Peyer's patch (tissue), 4 donors: ENCODE results near the gene GINM1.

Experiments
- POLR2A ChIP-seq, 2 donors: fragments of 450-650 bp; IDR thresholded peaks; one replicate each; pipeline ENCODE4 v1.5.1; 2017; ENCODE audit warnings: antibody characterized with exemption in 2 of 2, mild to moderate bottlenecking in 2 of 2, moderate library complexity in 2 of 2
- TF ChIP-seq, protein P1 (sequence below), 6 experiments: fragments of 450-650 bp in 4 of 6; fragments of 200-600 bp in 2 of 6; sonication (generic) in 1 of 6; IDR thresholded peaks; one replicate each; pipeline ENCODE4 v1.5.1; 2017 to 2019; ENCODE audit warnings: antibody characterized with exemption in 6 of 6, mild to moderate bottlenecking in 3 of 6, moderate library complexity in 1 of 6

DNA sequence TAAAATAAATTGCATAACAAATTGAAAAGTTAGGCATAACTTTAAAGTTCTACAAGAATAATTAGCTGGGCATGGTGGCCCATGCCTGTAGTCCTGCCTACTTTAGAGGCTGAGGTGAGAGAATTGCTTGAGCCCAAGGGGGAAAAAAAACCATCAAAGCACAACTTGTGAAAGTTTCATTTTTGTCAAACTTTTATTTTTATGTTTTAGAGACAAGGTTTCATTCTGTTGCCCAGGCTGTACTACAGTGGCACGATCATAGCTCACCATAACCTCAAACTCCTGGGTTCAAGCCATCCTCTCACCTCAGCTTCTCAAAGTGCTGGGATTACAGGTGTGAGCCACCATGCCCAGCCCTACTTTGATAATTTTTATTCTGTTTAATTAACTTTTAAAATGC, 68.1 kb downstream of the GINM1 start:
- TF ChIP-seq, protein P1, sequence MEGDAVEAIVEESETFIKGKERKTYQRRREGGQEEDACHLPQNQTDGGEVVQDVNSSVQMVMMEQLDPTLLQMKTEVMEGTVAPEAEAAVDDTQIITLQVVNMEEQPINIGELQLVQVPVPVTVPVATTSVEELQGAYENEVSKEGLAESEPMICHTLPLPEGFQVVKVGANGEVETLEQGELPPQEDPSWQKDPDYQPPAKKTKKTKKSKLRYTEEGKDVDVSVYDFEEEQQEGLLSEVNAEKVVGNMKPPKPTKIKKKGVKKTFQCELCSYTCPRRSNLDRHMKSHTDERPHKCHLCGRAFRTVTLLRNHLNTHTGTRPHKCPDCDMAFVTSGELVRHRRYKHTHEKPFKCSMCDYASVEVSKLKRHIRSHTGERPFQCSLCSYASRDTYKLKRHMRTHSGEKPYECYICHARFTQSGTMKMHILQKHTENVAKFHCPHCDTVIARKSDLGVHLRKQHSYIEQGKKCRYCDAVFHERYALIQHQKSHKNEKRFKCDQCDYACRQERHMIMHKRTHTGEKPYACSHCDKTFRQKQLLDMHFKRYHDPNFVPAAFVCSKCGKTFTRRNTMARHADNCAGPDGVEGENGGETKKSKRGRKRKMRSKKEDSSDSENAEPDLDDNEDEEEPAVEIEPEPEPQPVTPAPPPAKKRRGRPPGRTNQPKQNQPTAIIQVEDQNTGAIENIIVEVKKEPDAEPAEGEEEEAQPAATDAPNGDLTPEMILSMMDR (IDR thresholded peaks at IDR 0.05), result no peak
- TF ChIP-seq POLR2A (IDR thresholded peaks at IDR 0.05), result no peak
